Vagina (tissue), 2 donors: ENCODE results near the gene CHST5.

Experiments used
- CTCF ChIP-seq, 3 experiments: fragments of 450-650 bp in 2 of 3; fragments of 200-600 bp in 1 of 3; sonication (generic) in 1 of 3; IDR thresholded peaks; one replicate each; pipeline ENCODE4 v1.5.1; 2017 to 2019; ENCODE audit warnings: antibody characterized with exemption in 3 of 3, mild to moderate bottlenecking in 2 of 3, moderate library complexity in 2 of 3
- POLR2A ChIP-seq, 2 donors: fragments of 450-650 bp; IDR thresholded peaks; one replicate each; pipeline ENCODE4 v1.6.1; 2017; ENCODE audit warnings: antibody characterized with exemption in 2 of 2, mild to moderate bottlenecking in 2 of 2, moderate library complexity in 2 of 2
- POLR2AphosphoS5 ChIP-seq, 2 donors: sonication (generic); formaldehyde crosslinking; IDR thresholded peaks; one replicate each; pipeline ENCODE4 v1.9.0; 2017; ENCODE audit warnings: antibody characterized with exemption in 2 of 2, mild to moderate bottlenecking in 2 of 2, low read depth in 1 of 2; ENCODE audit not compliant: insufficient read depth in 1 of 2

- TF ChIP-seq POLR2A (IDR thresholded peaks at IDR 0.05) (no peak), CTCF (IDR thresholded peaks at IDR 0.05) (no peak), POLR2AphosphoS5 (IDR thresholded peaks at IDR 0.05; ENCODE audit: insufficient read depth in 1 of 2, low read depth in 1 of 2) (no peak)
Measured at GRCh38 chr16:75486676-75487313, 49.1 kb downstream of the CHST5 start.
